Stomach (tissue), 9 donors: Measurements from ENCODE around the gene CGB3. TPM values are rescaled to one million over a fixed set of nuclear protein-coding genes. Genes with fewer than 3 reads are reported as not detected.

Source experiments
- DNase-seq, 2 donors: peaks; one replicate each; pipeline versions ENCODE4 v3.0.0 to v3.0.0-alpha.2; 2013 to 2019
- H3K27ac ChIP-seq, 5 donors: fragments of 200-600 bp in 4 of 5; sonication (generic) in 4 of 5; one replicate each; pipeline ENCODE4 v1.5.1; 2013 to 2019; ENCODE audit warnings: mild to moderate bottlenecking in 1 of 5, moderate library complexity in 1 of 5
- H3K27me3 ChIP-seq, 3 donors: fragments of 200-600 bp; sonication (generic); one replicate each; pipeline ENCODE4 v1.5.1; 2017 to 2019; ENCODE audit warnings: mixed run types in 1 of 3
- H3K36me3 ChIP-seq, 4 donors: fragments of 200-600 bp; sonication (generic); 1 replicate in 3 of 4; 2 replicates in 1 of 4; pipeline ENCODE4 v1.5.1; 2016 to 2019
- H3K4me1 ChIP-seq, 4 donors: fragments of 200-600 bp; sonication (generic); one replicate each; pipeline ENCODE4 v1.5.1; 2016 to 2019
- H3K4me3 ChIP-seq, 4 donors: fragments of 200-600 bp; sonication (generic) in 3 of 4; one replicate each; pipeline ENCODE4 v1.5.1; 2016 to 2019; ENCODE audit warnings: mild to moderate bottlenecking in 1 of 4
- H3K9me3 ChIP-seq, 4 donors: fragments of 200-600 bp; sonication (generic); one replicate each; pipeline ENCODE4 v1.5.1; 2016 to 2019
- CTCF ChIP-seq, 7 experiments: fragments of 450-650 bp in 4 of 7; fragments of 200-600 bp in 3 of 7; sonication (generic) in 3 of 7; IDR thresholded peaks; one replicate each; pipeline ENCODE4 v1.5.1; 2016 to 2019; ENCODE audit warnings: antibody characterized with exemption in 7 of 7, control low read depth in 2 of 7, mild to moderate bottlenecking in 1 of 7
- EP300 ChIP-seq: sonication (generic); formaldehyde crosslinking; IDR thresholded peaks from one replicate; pipeline ENCODE4 v1.6.1; 2017; ENCODE audit warnings: antibody characterized with exemption
- POLR2A ChIP-seq, 4 donors: fragments of 450-650 bp; IDR thresholded peaks; one replicate each; pipeline ENCODE4 v1.6.1; 2016; ENCODE audit warnings: antibody characterized with exemption in 4 of 4, control low read depth in 2 of 4, mild to moderate bottlenecking in 1 of 4, moderate library complexity in 1 of 4
- POLR2AphosphoS5 ChIP-seq, 3 donors: sonication (generic); formaldehyde crosslinking; IDR thresholded peaks; one replicate each; pipeline ENCODE4 v1.6.1; 2016; ENCODE audit warnings: antibody characterized with exemption in 3 of 3
- WGBS, 5 donors: extraction: QIAGEN DNeasy Blood & Tissue Kit in 3 of 5; methylation state at CpG; one replicate each; pipeline versions ENCODE4 v1.1.5 to v1.1.7; 2013 to 2018; 5-methylcytosine and 5-hydroxymethylcytosine counted together
- intact Hi-C: fragments of 100-400 bp; cut with DNase I; formaldehyde crosslinking; loops from one replicate; pipeline ENCODE4 v1.15.1; 2023; ENCODE audit warnings: low total_unique reads
- polyA plus RNA-seq, 3 donors: library from polyadenylated mRNA; stranded (reverse); fragments of 200-250 nt; gene quantifications; one replicate each; pipeline ENCODE4 v1.2.3, GENCODE V29; 2013
- total RNA-seq, 5 donors: library from RNA; depleted of rRNA; stranded (reverse); fragments of >200 nt; gene quantifications; one replicate each; pipeline versions ENCODE4 v1.1.0 to v1.2.3, GENCODE V29; 2014 to 2016
- donor health status: healthy with polysubstance abuse.
- donor health status: Bipolar disorder and iron deficiency.
- donor health status: healthy.

The CGB3 gene
- total and polyA plus RNA-seq, 8 donors, result not detected

- H3K27ac ChIP-seq, result no peak overlapping the region
- H3K27me3 ChIP-seq, result peaks cover 8 to 100% (median 53%) of the 10 kb centered on the region in 3 donors
- intact Hi-C loops, result no loop called here
- peaks cover 13 to 22% (median 20%) of the 10 kb centered on the region in 4 donors for H3K4me1 ChIP-seq
- no peaks in the 10 kb centered on the region for H3K36me3 ChIP-seq
- TF ChIP-seq EP300, result no peak
- TF ChIP-seq POLR2A (IDR thresholded peaks at IDR 0.05), result no peak
- TF ChIP-seq POLR2AphosphoS5 (IDR thresholded peaks at IDR 0.05), result no peak
- TF ChIP-seq CTCF (IDR thresholded peaks at IDR 0.05), result no peak
- DNase-seq, result no peak
- no peak overlapping the region for H3K4me3 ChIP-seq
- WGBS, 5 donors, result 40 to 79% (median 58%) methylated on average over 3 of the region's 3 CpGs
- H3K9me3 ChIP-seq, result no peaks in the 10 kb centered on the region
Measured at GRCh38 chr19:49067554-49067953, 43.4 kb upstream of the CGB3 start.

- DNase-seq, result no peak
- Histone ChIP-seq H3K4me1 (peaks cover 8 to 14% (median 13%) of the 10 kb centered on the region in 4 donors), H3K4me3 (no peak overlapping the region), H3K36me3 (no peaks in the 10 kb centered on the region), H3K9me3 (no peaks in the 10 kb centered on the region), H3K27me3 (peaks cover 0 to 100% (median 46%) of the 10 kb centered on the region in 3 donors), H3K27ac (no peak overlapping the region)
- intact Hi-C loops, result no loop called here
- no peak for TF ChIP-seq POLR2A (IDR thresholded peaks at IDR 0.05)
- no peak for TF ChIP-seq POLR2AphosphoS5 (IDR thresholded peaks at IDR 0.05)
- TF ChIP-seq CTCF (IDR thresholded peaks at IDR 0.05), result no peak
- TF ChIP-seq EP300, result no peak
- WGBS, 5 donors, result 50 to 62% (median 54%) methylated on average over 12 to 13 of the region's 13 CpGs
Measured at GRCh38 chr19:49065905-49066512, 41.9 kb upstream of the CGB3 start.

GRCh38 chr19:49064768-49065611 is 40.9 kb upstream of the CGB3 start, which contains the start of gene NTF4:
Gene NTF4 (minus strand): TSS chr19:49064818. CDS start chr19:49061997, 2,821 bp downstream.
- intact Hi-C loops, result no loop called here
- Histone ChIP-seq H3K9me3 (no peaks in the 10 kb centered on the region), H3K27me3 (peaks cover 0 to 100% (median 39%) of the 10 kb centered on the region in 3 donors), H3K4me3 (peak within 1 kb of the TSS; percentile 28 to 39 (median 30)), H3K36me3 (no peaks in the 10 kb centered on the region), H3K27ac (no peak within 1 kb of the TSS), H3K4me1 (peaks cover 8 to 14% (median 13%) of the 10 kb centered on the region in 4 donors)
- WGBS, 5 donors, result 3 to 9% (median 4%) methylated on average over 24 to 53 of the region's 53 CpGs
- DNase-seq, result peak; percentile 38 to 78
- no peak for TF ChIP-seq EP300
- TF ChIP-seq POLR2AphosphoS5 (IDR thresholded peaks at IDR 0.05), result no peak
- TF ChIP-seq CTCF (IDR thresholded peaks at IDR 0.05), result no peak
- TF ChIP-seq POLR2A (IDR thresholded peaks at IDR 0.05), result no peak

- intact Hi-C loops, result no loop called here
- no peak for DNase-seq
- WGBS, 5 donors, result 40 to 53% (median 48%) methylated on average over 7 to 10 of the region's 10 CpGs
- peaks cover 8 to 14% (median 13%) of the 10 kb centered on the region in 4 donors for H3K4me1 ChIP-seq
- no peaks in the 10 kb centered on the region for H3K36me3 ChIP-seq
- peaks cover 0 to 100% (median 37%) of the 10 kb centered on the region in 3 donors for H3K27me3 ChIP-seq
- peak overlapping the region in 1 of 4 donors; percentile 39 for H3K4me3 ChIP-seq
- H3K9me3 ChIP-seq, result no peaks in the 10 kb centered on the region
- no peak overlapping the region for H3K27ac ChIP-seq
- TF ChIP-seq EP300 (no peak), POLR2AphosphoS5 (IDR thresholded peaks at IDR 0.05) (no peak), POLR2A (IDR thresholded peaks at IDR 0.05) (no peak), CTCF (IDR thresholded peaks at IDR 0.05) (no peak)
Measured at GRCh38 chr19:49064029-49064629, 40.0 kb upstream of the CGB3 start.
